ENCODE measurements around the gene HAPLN2.
"Not testable (repeated sequence)": the region's sequence is repeated elsewhere in the genome, so short reads cannot be mapped to it uniquely, and the experiment has no call there.

The HAPLN2 gene

DNA sequence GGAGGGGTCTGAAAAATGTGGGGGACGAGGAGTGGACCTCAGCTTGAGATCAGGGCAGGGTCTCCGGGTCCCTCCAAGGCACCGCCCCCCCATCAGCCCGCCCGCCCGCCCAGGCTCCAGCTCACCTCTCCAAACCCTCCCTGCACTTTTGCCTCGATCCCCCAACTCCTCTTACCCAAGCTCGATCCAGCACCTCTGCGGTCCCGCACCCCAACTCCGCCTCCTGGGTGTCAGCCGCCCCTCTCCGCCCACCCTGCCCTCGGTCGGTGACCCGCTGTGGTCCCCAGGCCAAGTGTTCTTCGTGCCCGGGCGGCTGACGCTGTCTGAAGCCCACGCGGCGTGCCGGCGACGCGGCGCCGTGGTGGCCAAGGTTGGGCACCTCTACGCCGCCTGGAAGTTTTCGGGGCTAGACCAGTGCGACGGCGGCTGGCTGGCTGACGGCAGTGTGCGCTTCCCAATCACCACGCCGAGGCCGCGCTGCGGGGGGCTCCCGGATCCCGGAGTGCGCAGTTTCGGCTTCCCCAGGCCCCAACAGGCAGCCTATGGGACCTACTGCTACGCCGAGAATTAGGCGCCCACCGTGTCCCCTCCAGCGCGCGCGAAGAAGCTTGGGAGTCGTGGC is 5.7 kb downstream of the HAPLN2 start:
- no peaks in the 10 kb centered on the region for H3K36me3 ChIP-seq (ENCODE audit: insufficient read depth, low read length)
- peak overlapping the region; percentile 64 for H3K4me3 ChIP-seq (ENCODE audit: low read length)
- H3K9ac ChIP-seq (ENCODE audit: low read depth, low read length) = no peak overlapping the region
- H3K4me1 ChIP-seq (ENCODE audit: control insufficient read depth, insufficient read depth, low read length) = peaks cover 18% of the 10 kb centered on the region
- H3K9me3 ChIP-seq (replicated peaks; ENCODE audit: low read length) = no peaks in the 10 kb centered on the region
- peaks cover 67% of the 10 kb centered on the region for H3K27me3 ChIP-seq (ENCODE audit: control insufficient read depth, insufficient read depth, low read length)
- peak overlapping the region; percentile 87 for H3K4me2 ChIP-seq (ENCODE audit: low read length)

DNA sequence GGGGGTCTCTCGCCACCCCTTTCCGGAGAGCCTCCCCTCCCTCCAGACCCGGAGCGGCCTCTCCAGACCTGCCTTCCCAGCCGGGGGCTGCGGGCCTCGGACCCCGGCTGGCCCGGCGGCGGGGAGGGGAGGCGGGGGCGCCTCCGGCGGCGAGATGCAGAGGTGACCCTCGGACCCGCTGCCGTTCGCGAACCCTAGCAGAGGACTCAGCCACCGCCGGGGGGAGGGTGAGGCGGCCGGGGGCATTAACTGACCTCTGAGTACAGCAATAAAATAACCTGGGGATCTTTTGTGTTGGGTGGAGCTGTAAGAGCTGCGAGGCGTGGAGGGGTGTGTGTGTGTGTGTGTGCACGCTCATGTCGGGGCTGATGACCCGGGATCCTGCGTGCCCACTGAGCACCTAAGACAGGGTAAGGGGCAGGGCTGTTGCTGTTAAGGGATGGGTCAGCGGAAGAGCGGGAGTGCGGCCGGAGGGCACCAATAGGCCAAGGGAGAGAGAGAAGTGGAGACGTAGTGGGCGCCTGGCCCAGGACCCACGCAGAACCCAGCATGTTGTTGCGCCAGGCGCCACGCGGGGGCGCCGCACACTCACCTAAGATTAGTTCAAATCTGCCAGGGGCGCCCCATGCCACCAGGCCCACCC is 6.3 kb downstream of the HAPLN2 start:
- Histone ChIP-seq H3K27me3 (ENCODE audit: control insufficient read depth, insufficient read depth, low read length) (peaks cover 62% of the 10 kb centered on the region), H3K4me3 (ENCODE audit: low read length) (no peak overlapping the region), H3K4me1 (ENCODE audit: control insufficient read depth, insufficient read depth, low read length) (peaks cover 18% of the 10 kb centered on the region)

DNA sequence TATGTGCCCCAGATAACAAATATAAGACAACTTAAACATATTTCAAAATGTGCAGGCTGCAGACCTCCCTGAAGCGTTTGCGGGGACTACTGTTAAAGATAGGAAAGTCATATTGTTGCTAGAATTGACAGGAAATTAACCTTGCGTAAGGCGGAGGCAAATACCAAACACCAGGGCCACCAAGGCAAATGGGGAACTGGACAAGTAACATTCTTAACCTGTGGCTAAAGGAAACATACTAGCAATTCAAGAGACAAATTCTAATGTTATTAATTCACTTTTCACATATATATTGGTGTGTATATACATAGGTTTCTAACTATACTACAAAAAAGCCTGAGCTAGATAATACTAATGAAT is 6.8 kb downstream of the HAPLN2 start:
- no peak overlapping the region for H3K4me3 ChIP-seq (ENCODE audit: low read length)
- H3K36me3 ChIP-seq (ENCODE audit: insufficient read depth, low read length) = no peaks in the 10 kb centered on the region
- peaks cover 18% of the 10 kb centered on the region for H3K4me1 ChIP-seq (ENCODE audit: control insufficient read depth, insufficient read depth, low read length)
- H3K27me3 ChIP-seq (ENCODE audit: control insufficient read depth, insufficient read depth, low read length) = peaks cover 62% of the 10 kb centered on the region
- no peak overlapping the region for H3K9ac ChIP-seq (ENCODE audit: low read depth, low read length)
- no peak overlapping the region for H3K4me2 ChIP-seq (ENCODE audit: low read length)
- no peaks in the 10 kb centered on the region for H3K9me3 ChIP-seq (replicated peaks; ENCODE audit: low read length)

More for the DNA sequence above, 6.3 kb downstream of the HAPLN2 start:
- H3K4me2 ChIP-seq (ENCODE audit: low read length) = peak overlapping the region; percentile 34
- no peak overlapping the region for H3K9ac ChIP-seq (ENCODE audit: low read depth, low read length)
- H3K9me3 ChIP-seq (replicated peaks; ENCODE audit: low read length) = no peaks in the 10 kb centered on the region
- no peaks in the 10 kb centered on the region for H3K36me3 ChIP-seq (ENCODE audit: insufficient read depth, low read length)

DNA sequence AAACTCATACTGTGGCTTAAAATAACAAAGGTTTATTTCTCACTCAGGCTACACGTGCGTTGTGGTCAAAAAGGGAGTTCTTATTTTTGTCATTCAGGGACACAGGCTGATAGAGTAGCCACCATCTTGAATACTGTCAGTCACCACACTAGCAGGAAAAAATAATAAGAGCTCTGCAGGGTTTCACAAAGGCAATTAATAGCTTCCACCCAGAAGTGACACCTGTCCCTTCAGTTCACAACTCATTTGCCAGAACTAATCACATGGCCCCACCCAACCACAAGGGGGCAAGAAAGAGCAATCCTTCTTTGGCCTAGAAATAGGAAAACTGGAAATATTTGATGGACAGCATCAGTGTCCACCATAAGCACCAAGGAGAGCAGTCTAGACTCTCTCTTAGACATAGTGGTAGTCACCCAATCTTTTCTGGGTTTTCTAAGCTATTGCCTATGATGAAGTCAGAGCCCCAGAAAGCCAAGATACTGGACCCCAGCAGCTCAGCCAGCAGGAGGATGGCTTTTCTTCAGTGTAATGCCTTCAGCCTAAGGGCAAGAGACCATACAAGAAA is 8.2 kb downstream of the HAPLN2 start:
- Histone ChIP-seq H3K4me2 (ENCODE audit: low read length) (no peak overlapping the region), H3K9ac (ENCODE audit: low read depth, low read length) (no peak overlapping the region), H3K9me3 (replicated peaks; ENCODE audit: low read length) (no peaks in the 10 kb centered on the region), H3K4me1 (ENCODE audit: control insufficient read depth, insufficient read depth, low read length) (peaks cover 18% of the 10 kb centered on the region), H3K4me3 (ENCODE audit: low read length) (no peak overlapping the region), H3K36me3 (ENCODE audit: insufficient read depth, low read length) (no peaks in the 10 kb centered on the region), H3K27me3 (ENCODE audit: control insufficient read depth, insufficient read depth, low read length) (peaks cover 62% of the 10 kb centered on the region)

DNA sequence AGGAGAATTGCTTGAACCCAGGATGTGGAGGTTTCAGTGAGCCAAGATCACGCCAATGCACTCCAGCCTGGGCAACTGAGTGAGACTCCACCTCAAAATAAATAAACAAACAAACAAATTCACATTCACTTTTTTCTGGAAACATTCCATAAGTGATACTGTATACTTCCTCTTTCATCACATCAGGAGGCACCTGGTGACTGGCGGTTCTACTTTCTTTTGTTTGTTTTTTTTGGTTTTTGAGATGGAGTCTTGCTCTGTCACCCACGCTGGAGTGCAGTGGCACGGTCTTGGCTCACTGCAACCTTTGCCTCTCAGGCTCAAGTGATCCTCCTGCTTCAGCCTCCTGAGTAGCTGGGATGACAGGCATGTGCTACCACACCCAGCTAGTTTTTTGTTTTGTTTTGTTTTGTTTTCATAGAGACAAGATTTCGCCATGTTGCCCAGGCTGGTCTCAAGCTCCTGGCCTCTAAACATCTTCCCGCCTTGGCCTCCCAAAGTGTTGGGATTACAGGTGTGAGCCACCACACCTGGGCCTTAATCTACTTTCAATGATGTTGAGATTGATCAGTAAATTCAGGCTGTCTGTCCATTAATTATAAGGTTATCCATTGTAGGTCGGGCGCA is 10.7 kb downstream of the HAPLN2 start:
- peaks cover 64% of the 10 kb centered on the region for H3K27me3 ChIP-seq (ENCODE audit: control insufficient read depth, insufficient read depth, low read length)
- no peak overlapping the region for H3K4me3 ChIP-seq (ENCODE audit: low read length)
- H3K9me3 ChIP-seq (replicated peaks; ENCODE audit: low read length) = no peaks in the 10 kb centered on the region
- H3K4me2 ChIP-seq (ENCODE audit: low read length) = no peak overlapping the region
- H3K4me1 ChIP-seq (ENCODE audit: control insufficient read depth, insufficient read depth, low read length) = peaks cover 8% of the 10 kb centered on the region
- no peak overlapping the region for H3K9ac ChIP-seq (ENCODE audit: low read depth, low read length)
- H3K36me3 ChIP-seq (ENCODE audit: insufficient read depth, low read length) = no peaks in the 10 kb centered on the region

DNA sequence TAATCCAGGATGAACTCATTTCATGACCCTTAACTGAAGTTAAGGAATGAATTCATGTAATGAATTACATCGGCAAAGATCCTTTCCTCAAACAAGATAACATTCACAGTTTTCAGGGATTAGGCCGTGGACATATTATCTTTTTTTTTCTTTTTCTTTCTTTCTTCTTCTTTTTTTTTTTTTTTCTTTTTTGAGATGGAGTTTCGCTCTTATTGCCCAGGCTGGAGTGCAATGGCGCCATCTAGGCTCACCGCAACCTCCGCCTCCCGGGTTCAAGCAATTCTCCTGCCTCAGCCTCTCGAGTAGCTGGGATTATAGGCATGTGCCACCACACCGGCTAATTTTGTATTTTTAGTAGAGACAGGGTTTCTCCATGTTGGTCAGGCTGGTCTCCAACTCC is 11.9 kb downstream of the HAPLN2 start:
- not testable (repeated sequence) for H3K4me2 ChIP-seq (ENCODE audit: low read length)

DNA sequence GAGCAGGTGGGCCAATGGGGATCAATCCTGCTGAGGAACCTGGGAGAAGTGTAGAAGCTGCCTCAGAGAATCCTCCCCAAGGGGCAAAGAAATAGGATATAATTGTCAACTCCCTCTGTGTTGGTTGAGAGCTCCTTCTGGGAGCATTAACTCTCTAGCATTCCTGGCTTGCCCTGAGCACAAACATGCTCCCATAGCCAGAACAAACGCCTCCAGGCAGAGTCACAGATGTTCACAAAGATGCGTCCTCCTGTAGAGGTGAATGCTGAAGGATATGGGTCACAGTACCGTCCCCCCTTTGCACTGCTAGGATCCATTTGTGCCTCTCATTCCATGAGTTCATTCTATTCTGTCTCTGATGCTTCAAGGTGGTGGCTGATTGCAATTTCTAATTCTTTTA is 13.1 kb downstream of the HAPLN2 start:
- Histone ChIP-seq H3K27me3 (ENCODE audit: control insufficient read depth, insufficient read depth, low read length) (peaks cover 67% of the 10 kb centered on the region), H3K9ac (ENCODE audit: low read depth, low read length) (no peak overlapping the region), H3K9me3 (replicated peaks; ENCODE audit: low read length) (no peaks in the 10 kb centered on the region), H3K4me3 (ENCODE audit: low read length) (no peak overlapping the region), H3K4me2 (ENCODE audit: low read length) (no peak overlapping the region), H3K4me1 (ENCODE audit: control insufficient read depth, insufficient read depth, low read length) (no peaks in the 10 kb centered on the region), H3K36me3 (ENCODE audit: insufficient read depth, low read length) (no peaks in the 10 kb centered on the region)

More for the DNA sequence above, 11.9 kb downstream of the HAPLN2 start:
- H3K9ac ChIP-seq (ENCODE audit: low read depth, low read length); H3K4me3 ChIP-seq (ENCODE audit: low read length); H3K36me3 ChIP-seq (ENCODE audit: insufficient read depth, low read length); H3K4me1 ChIP-seq (ENCODE audit: control insufficient read depth, insufficient read depth, low read length); H3K9me3 ChIP-seq (replicated peaks; ENCODE audit: low read length): not testable (repeated sequence)
- H3K27me3 ChIP-seq (ENCODE audit: control insufficient read depth, insufficient read depth, low read length) = peaks cover 63% of the 10 kb centered on the region

DNA sequence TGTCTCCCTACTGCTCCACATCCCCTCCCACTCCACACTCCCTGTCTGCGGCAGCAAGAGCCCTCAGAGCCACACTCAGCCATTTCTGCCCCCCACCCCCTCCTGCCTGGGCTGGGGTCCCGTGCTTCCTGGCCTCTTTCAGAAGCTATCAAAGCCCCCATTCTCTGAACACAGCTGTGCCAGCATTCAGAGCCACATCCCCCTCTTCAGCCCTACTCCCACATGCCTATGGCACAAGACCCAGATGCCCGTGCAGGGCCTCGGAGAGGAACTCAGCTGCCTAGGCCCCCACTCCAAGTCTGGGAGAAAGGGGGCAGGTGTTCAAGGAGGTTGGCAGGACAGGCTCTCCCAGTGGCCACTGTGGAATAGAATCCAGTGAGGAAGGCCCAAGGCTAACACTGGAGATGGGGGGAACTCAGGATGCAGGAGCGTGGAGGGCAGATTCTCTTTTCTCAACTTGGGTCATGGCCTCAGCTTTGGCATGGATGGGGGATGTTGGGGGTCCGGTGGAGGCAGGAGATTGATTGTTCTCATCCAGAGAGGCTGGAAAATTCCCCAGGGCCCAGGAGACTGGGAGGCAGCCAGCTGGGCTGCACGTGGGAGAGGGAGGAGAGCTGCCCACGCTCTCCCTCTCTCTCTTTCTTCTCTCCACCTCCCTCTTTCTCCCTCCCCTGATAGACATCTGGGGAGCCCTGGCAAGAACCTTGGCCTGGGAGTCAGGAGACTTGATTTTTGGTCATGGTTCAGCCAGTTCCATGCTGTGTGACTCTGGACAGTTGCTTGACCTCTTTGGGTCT is 19.2 kb downstream of the HAPLN2 start:
- Histone ChIP-seq H3K4me1 (ENCODE audit: control insufficient read depth, insufficient read depth, low read length) (no peaks in the 10 kb centered on the region), H3K9me3 (replicated peaks; ENCODE audit: low read length) (no peaks in the 10 kb centered on the region), H3K36me3 (ENCODE audit: insufficient read depth, low read length) (no peaks in the 10 kb centered on the region), H3K4me2 (ENCODE audit: low read length) (no peak overlapping the region), H3K4me3 (ENCODE audit: low read length) (no peak overlapping the region), H3K27me3 (ENCODE audit: control insufficient read depth, insufficient read depth, low read length) (peaks cover 95% of the 10 kb centered on the region), H3K9ac (ENCODE audit: low read depth, low read length) (no peak overlapping the region)

DNA sequence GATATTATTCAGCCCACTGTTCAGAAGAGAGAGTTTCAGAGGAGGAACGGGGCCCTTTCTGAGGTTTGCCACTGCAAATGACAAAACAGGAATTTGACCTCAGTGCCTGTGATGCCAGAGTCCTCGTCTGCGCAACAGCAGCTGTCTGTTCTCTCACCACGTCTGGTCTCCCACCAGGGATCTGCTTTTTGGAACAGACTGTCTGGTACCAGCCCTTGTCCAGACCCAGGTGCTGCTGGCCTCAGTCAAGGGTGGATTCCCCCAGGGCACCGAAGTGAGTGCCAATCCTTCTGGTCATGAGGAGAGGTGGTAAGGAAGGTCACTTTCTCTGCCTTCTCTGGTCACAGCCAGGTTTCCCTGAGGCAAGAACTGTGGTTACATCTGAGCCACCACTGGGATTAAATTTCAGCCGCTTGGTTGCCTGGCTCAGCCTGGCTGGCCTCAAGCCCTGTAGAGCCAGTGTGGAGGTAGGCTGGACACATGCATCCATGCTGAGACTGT is 20.4 kb downstream of the HAPLN2 start:
- no peaks in the 10 kb centered on the region for H3K4me1 ChIP-seq (ENCODE audit: control insufficient read depth, insufficient read depth, low read length)
- peaks cover 95% of the 10 kb centered on the region for H3K27me3 ChIP-seq (ENCODE audit: control insufficient read depth, insufficient read depth, low read length)
- no peak overlapping the region for H3K4me2 ChIP-seq (ENCODE audit: low read length)
- no peaks in the 10 kb centered on the region for H3K36me3 ChIP-seq (ENCODE audit: insufficient read depth, low read length)
- H3K4me3 ChIP-seq (ENCODE audit: low read length) = no peak overlapping the region
- H3K9me3 ChIP-seq (replicated peaks; ENCODE audit: low read length) = no peaks in the 10 kb centered on the region
- H3K9ac ChIP-seq (ENCODE audit: low read depth, low read length) = no peak overlapping the region

DNA sequence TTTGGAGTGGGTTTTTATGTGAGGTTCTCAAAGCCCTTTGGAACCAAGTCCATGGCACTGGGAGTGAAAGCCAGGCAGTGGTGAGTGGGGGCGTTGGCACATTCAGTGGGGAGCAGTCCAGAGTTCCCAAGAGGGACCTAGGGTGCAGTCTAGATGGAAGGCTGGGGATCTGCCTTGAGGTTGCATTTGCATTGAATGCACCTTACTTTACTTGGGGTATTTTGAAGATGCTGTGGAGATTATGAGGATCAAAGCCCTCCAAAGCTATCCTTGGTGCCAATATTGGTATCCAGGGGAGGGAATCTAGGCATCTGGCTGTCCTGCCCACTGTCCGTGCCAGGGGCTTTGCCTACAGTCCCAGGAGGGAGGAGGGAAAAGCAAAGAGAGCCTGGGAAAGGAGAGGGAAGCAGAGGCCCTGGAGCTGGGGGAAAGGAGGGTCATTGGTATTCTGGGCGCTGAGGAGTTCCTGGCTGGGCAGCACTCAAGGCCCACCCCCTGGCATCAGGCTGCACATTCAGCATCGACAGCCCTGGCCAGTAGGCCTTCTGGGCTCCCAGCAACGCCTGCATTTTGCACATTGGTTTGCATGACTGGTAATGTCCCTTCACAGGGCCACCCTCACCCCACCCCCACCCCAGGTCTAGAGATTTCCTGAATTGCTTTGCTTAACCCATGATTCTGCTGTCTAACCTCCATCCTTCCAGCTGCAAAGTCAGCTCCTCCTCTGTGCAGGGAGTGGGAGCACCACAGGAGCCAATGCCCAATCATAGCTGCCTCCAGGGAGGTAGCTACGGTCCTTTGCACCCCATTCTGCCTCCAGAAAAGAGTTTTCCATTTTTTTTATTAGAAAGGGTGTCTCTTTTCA is 21.9 kb downstream of the HAPLN2 start:
- no peaks in the 10 kb centered on the region for H3K9me3 ChIP-seq (replicated peaks; ENCODE audit: low read length)
- H3K27me3 ChIP-seq (ENCODE audit: control insufficient read depth, insufficient read depth, low read length) = peaks cover 95% of the 10 kb centered on the region
- H3K36me3 ChIP-seq (ENCODE audit: insufficient read depth, low read length) = no peaks in the 10 kb centered on the region
- no peak overlapping the region for H3K4me3 ChIP-seq (ENCODE audit: low read length)
- no peaks in the 10 kb centered on the region for H3K4me1 ChIP-seq (ENCODE audit: control insufficient read depth, insufficient read depth, low read length)
- H3K4me2 ChIP-seq (ENCODE audit: low read length) = no peak overlapping the region
- no peak overlapping the region for H3K9ac ChIP-seq (ENCODE audit: low read depth, low read length)

All from skeletal muscle satellite cell (primary cell).